ENCODE data around the gene RAB40A.
A peak's percentile ranks its signal among the peaks of the same experiment; 100 is the strongest.

The RAB40A gene, protein sequence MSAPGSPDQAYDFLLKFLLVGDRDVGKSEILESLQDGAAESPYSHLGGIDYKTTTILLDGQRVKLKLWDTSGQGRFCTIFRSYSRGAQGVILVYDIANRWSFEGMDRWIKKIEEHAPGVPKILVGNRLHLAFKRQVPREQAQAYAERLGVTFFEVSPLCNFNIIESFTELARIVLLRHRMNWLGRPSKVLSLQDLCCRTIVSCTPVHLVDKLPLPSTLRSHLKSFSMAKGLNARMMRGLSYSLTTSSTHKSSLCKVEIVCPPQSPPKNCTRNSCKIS

DNA sequence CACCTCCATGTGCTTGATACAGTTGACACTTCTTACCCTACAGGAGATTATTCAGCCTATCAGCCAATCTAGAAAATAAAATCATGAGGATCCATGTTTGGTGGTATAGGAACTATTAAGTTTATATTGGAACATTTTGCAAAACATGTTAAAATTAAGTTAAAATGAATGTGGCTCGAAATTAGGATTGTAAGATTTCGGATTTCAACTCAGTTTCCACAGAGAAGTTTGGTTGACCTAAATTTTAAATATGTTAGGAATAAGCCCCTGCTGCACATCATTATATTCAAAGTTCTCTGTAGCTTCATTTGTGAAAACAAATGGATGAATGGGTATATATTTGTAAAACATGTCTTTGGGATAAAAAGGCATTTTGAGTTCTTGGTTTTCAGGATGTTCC is at the start of gene RAB40A:
Gene RAB40A (minus strand): TSS at position 101 of the 400 bp plus-strand sequence. CDS start 18,733 bp downstream, outside the sequence.
- no peak for FAIRE-seq

- FAIRE-seq, result no peak
Measured at GRCh38 chrX:103565752-103566151, 46.5 kb upstream of the RAB40A start.

- FAIRE-seq, result no peak
Measured at GRCh38 chrX:103565197-103565596, 45.9 kb upstream of the RAB40A start.

DNA sequence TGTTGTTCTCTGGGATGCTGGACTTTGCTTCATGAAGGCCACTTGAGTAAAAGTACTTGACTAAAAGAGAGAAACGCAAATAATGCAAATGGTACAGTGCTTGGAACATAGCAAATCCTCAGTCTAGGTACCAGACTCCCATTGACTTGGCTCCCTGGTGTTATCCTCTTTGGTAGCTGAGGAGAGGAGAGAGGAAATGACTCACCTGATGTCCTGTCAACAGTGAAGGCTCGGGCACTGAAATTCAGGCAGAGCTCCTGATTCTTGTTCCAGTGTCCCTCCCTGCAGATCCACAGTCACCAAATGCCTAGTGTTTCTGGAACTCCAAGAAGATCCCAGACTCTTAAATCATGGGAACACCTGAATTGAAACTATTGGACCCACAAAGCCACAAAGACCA is 43.5 kb upstream of the RAB40A start:
- no peak for FAIRE-seq

DNA sequence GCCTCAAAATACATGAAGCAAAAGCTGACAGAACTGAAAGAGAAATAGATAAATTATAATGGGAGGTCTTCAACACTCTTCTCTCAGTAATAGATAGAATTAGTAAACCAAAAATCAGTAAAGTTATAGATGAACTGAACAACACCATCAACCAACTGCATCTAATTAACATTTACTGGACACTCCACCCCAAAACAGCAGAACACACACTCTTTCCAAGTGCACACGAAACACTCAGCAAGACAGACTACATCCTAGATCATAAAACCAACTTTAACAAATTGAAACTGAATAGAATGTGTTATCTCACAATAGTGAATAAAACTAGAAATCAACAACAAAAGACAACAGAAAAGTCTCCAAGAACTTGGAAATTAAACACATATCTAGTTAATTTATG is 41.0 kb upstream of the RAB40A start:
- FAIRE-seq, result no peak

DNA sequence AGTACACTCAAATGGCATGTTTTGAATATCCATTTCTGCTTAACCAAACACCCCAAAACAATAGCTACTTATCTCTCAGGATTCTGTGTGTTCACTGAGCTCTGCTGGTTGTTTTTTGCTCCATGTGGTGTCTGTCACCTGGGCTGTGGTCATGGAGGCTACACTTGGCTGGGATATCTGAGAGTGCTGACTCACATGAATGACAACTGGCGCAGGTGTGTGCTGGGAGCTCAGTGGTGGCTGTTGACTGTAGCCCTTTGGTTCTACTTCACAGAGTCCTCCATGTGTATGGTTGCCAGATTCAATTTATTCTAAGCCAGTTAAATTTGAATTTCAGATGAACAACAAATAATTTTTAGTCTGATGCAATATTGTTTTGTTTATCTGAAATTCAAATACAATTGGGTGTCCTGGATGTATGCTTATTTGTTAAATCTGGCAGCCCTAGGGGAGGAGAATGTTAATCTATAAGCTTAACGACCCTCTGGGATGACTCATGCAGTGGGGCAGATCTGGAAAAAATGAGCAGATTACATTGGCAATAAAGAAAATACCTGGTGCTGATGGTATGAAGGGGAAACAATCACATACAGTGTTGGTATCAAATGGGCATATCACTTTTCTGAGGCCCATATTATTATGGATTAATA is 37.8 kb upstream of the RAB40A start:
- no peak for FAIRE-seq

GRCh38 chrX:103554687-103555424 is 35.6 kb upstream of the RAB40A start:
- FAIRE-seq, result no peak

DNA sequence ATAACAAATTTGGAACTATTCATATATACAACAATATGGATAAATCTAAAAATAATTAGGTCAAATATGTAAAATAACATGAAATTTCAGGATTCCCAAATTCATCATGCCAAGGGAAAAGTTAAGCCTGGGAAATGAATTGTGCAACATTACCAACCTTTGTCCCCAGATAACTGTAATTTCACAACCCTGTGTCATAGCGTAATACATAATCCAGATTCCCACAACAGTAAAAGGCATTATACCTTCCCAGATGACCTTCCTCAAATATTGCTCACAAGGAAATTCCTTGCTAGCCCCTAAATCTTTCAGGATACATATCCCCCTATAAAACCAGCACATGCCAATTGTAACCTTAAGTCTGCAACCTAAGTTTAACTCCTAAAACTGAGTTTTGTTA is 32.9 kb upstream of the RAB40A start:
- FAIRE-seq, result no peak

DNA sequence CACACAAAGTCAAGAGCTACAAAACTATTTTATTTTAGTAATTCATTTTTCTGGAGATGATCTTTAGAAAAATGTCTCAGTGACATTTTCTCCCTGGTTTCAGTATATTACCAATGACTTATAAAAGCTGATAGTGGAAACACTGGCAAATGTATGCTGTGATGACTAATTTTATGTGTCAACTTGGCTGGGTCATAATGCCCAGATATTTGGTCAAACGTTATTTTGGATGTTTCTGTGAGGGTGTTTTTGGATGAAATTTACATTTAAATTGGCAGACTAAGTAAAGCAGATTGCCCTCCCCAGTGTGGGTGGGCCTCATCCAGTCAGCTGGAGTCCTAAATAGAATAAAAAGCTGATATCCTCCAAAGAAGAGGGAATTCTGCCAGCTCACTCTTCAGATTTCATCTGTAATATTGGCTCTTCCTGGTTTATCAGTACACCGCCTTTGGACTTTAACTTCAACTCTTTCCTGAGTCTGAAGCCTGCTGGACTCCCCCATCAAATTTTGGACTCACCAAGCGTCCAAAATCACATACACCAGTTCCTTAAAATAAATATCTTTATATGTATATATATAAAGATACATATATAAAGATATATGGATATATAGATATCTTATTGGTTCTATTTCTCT is 31.2 kb upstream of the RAB40A start:
- no peak for FAIRE-seq

GRCh38 chrX:103549916-103550315 is 30.6 kb upstream of the RAB40A start:
- FAIRE-seq, result no peak

- no peak for FAIRE-seq
Measured at GRCh38 chrX:103540145-103540544, 20.9 kb upstream of the RAB40A start.

GRCh38 chrX:103539695-103540094 is 20.4 kb upstream of the RAB40A start:
- no peak for FAIRE-seq

GRCh38 chrX:103538728-103539127 is 19.4 kb upstream of the RAB40A start:
- no peak for FAIRE-seq

DNA sequence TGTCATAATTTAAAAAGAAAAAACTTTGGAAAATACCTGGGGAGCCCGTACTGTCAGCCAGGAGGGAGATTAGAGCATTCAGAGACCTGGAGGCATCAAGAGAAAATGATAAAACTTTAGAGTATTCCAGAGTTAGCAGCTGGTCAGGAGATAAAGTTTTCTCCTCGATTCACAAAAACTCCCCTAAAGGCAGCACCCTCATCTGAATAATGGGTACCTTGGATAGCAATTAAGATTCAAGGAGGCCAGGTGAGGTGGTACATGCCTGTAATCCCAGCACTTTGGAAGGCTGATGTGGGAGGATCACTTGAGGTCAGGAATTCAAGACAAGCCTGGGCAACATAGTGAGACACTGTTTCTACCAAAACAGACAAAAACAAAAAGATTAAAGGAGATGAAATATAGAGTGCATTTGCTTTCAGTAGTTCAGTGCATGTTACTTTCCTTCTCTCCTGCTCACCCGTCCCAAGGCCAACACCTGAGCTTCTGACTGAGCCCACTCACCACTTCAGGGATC is 18.6 kb upstream of the RAB40A start:
- no peak for FAIRE-seq

- FAIRE-seq, result no peak
Measured at GRCh38 chrX:103536732-103537131, 17.4 kb upstream of the RAB40A start.

GRCh38 chrX:103536071-103536470 is 16.8 kb upstream of the RAB40A start:
- FAIRE-seq, result no peak

DNA sequence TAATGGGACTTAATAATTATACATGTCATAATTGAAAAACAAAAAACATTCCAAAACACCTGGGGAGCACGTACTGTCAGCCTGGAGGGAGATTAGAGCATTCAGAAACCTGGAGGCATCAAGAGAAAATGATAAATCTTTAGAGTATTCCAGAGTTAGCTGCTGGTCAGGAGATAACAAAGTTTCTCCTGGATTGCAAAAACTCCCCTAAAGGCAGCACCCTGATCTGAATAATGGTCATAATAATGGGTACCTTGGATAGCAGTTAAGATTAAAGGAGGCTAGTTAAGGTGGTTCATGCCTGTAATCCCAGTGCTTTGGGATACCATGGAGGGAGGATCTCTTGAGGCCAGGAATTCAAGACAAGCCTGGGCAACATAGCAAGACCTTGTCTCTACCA is 15.9 kb upstream of the RAB40A start:
- FAIRE-seq, result no peak

DNA sequence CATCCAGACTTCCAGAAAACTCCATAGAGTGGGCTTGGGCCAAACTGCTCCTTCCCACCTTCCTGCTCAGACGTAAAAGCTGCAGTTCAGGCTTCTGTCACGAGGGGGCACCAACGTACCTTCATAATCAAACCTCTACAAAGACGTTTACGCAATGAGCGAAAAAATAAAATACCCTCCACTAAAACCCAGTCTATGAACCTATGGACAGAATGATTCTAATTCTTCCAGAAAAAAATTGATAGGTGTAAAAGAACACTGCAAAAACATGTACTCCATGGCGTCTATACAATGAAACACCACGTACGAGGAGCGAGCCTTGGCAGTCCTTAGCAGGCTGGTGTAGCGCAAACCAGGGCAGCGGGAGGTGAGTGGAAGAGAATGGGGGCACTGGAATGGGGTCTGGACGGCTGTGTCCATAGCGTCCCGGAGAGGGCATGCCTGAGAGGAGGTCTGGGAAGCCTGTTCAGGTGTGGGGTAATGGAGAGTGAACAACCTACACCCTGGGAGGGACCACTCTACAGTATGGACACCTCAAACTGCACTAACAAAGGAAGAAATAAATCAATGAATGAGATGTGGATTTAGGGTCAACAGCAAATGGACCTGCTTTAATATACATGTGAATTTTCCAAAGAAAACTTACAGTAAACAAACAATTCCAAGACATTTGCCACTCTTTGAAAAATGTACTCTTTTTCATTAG is 14.4 kb upstream of the RAB40A start:
- FAIRE-seq, result peak; percentile 95

DNA sequence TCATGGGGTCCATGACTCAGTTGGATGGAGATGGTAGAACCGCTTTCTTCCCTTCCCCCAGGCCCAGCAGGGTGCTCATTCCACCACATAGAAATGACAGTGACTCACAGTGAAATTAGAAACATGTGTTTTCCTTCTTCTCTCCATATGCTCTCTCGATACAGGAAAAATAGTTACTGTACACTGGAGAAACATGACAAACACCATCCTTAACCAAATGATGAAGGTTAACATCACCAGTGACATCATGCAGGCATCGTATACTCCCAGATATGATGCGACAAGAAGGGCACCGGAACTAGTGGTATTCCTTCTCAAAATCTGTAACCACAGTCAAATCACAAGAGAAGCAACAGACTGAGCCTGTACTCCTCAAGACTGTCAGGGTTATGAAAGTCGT is 11.7 kb upstream of the RAB40A start:
- FAIRE-seq, result no peak

DNA sequence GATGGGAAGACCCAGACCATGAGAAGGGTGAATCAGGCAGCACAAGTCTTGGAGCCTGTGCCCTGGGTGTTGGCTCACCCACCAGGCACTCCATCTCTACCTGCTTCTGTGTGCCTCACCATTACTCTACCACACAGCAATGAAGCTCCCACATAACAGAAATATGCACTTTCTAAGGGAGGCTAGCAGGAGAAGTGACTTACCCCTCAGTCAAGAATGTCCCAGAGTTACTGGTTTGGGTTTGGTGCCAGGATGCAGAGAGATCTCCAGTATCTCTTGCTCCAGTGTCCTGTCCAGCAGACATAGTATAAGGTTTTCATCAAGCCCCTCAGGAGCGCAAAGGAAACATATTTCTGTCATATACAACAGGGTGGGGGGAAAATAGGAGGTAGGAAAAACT is 11.3 kb upstream of the RAB40A start:
- no peak for FAIRE-seq

GRCh38 chrX:103529550-103529949 is 10.3 kb upstream of the RAB40A start:
- FAIRE-seq, result no peak

- FAIRE-seq, result no peak
Measured at GRCh38 chrX:103524747-103525146, 5.5 kb upstream of the RAB40A start.

GRCh38 chrX:103523605-103524004 is 4.3 kb upstream of the RAB40A start:
- FAIRE-seq, result no peak

Measured in G401.6 (cell line).